VCaP (cell line): ENCODE measurements around the gene CPB2.

Experiments used
- H3K27ac ChIP-seq: fragments of 450-650 bp; 2 replicates; pipeline ENCODE4 v1.5.1; 2017
- CTCF ChIP-seq: fragments of 450-650 bp; conservative IDR thresholded peaks from 2 replicates; pipeline ENCODE4 v1.5.1; 2017; ENCODE audit warnings: mild to moderate bottlenecking, moderate library complexity

Gene CPB2

GRCh38 chr13:46012404-46012803 lies 92.4 kb downstream of the CPB2 start:
- H3K27ac ChIP-seq: no peak overlapping the region
- no peak for TF ChIP-seq CTCF

- no peak overlapping the region for H3K27ac ChIP-seq
- TF ChIP-seq CTCF: peak; percentile 74
These were observed 94.7 kb downstream of the CPB2 start for GRCh38 chr13:46010148-46010547.

GRCh38 chr13:46008631-46009030 lies 96.2 kb downstream of the CPB2 start:
- H3K27ac ChIP-seq: no peak overlapping the region
- TF ChIP-seq CTCF: no peak

DNA sequence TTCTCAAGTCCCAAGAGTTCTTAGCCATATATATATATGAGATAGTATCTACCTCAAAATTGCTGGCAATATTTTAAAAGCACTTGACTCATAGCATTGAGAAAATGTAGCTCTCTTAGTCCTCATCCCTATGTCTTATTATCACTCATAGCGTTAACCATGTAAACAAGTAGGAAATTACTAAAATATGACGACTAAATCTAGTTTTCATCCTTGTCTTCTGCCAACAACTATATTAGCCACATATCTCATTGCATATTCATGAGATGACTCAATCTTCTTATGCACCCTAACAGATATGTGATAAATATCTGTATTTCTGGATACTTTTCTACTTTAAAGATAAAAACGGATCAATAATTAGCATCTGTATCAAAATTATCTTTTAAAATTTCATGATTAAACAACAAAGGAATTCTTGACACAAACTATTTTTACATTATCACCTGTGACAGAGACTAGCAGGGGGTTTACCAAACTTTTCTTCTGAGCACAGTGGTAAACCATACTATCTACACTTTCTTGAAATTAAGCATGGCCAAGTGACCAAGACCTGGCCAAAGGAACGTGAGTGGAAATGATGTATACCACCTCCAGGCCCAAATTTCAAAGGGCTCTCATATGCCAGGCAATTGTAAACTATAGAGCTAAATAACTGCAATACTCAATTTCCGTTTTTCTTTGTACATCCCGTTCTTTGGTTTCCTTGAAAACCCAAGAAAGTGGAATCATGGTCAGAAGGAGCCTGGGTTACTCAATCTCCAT lies 98.0 kb downstream of the CPB2 start:
- TF ChIP-seq CTCF: no peak
- H3K27ac ChIP-seq: no peak overlapping the region

DNA sequence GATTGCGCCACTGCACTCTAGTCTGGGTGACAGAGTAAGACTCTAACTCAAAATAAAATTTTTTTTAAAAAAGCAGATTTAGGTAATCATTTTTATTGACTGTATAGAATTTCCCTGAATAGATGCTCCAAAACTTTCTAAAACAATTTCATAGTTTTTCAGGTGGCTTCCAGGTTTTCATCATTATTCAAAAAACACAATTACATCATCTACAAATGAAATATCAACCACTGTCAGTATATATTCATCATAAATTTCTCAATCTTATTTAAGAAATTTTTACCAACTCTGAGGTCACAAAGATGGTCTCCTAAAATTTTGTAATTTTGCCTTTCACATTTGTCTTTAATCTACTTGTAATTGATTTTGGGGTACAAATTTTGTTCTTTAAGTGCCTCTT lies 100.3 kb downstream of the CPB2 start:
- H3K27ac ChIP-seq: no peak overlapping the region
- TF ChIP-seq CTCF: no peak
